Measurements from ENCODE around the gene TOMM70.

TOMM70 gene

GRCh38 chr3:100407977-100408532 is 7.2 kb upstream of the TOMM70 start:
- Histone ChIP-seq H3K36me3 (ENCODE audit: insufficient read depth, low read depth, low read length) (peaks cover 5% of the 10 kb centered on the region; the same call in 1 of the 2 replicates), H3K27me3 (ENCODE audit: insufficient read depth, low read length) (no peaks in the 10 kb centered on the region), H3K9ac (ENCODE audit: low read depth, low read length) (no peak overlapping the region), H3K4me3 (ENCODE audit: low read length) (no peak overlapping the region), H3K27ac (ENCODE audit: low read length) (no peak overlapping the region), H3K9me3 (ENCODE audit: insufficient read depth, low read depth, low read length) (no peaks in the 10 kb centered on the region), H3K4me1 (ENCODE audit: insufficient read depth, low read length) (peaks cover 5% of the 10 kb centered on the region; the same call in 1 of the 2 replicates)

- Histone ChIP-seq H3K9me3 (ENCODE audit: insufficient read depth, low read depth, low read length) (no peaks in the 10 kb centered on the region), H3K4me3 (ENCODE audit: low read length) (no peak overlapping the region), H3K36me3 (ENCODE audit: insufficient read depth, low read depth, low read length) (peaks cover 4% of the 10 kb centered on the region; the same call in 1 of the 2 replicates), H3K9ac (ENCODE audit: low read depth, low read length) (no peak overlapping the region), H3K27ac (ENCODE audit: low read length) (no peak overlapping the region), H3K27me3 (ENCODE audit: insufficient read depth, low read length) (no peaks in the 10 kb centered on the region), H3K4me1 (ENCODE audit: insufficient read depth, low read length) (peaks cover 5% of the 10 kb centered on the region; the same call in 1 of the 2 replicates)
Observed at GRCh38 chr3:100407164-100407563, 6.3 kb upstream of the TOMM70 start.

- Histone ChIP-seq H3K4me1 (ENCODE audit: insufficient read depth, low read length) (peaks cover 5% of the 10 kb centered on the region; the same call in 1 of the 2 replicates), H3K4me3 (ENCODE audit: low read length) (peak overlapping the region; percentile 81), H3K27me3 (ENCODE audit: insufficient read depth, low read length) (no peaks in the 10 kb centered on the region), H3K27ac (ENCODE audit: low read length) (no peak overlapping the region), H3K9me3 (ENCODE audit: insufficient read depth, low read depth, low read length) (no peaks in the 10 kb centered on the region), H3K9ac (ENCODE audit: low read depth, low read length) (0 out of 2 replicates have a peak overlapping the region, but pooled peaks have one; percentile 87), H3K36me3 (ENCODE audit: insufficient read depth, low read depth, low read length) (no peaks in the 10 kb centered on the region)
Observed at GRCh38 chr3:100404250-100404548, 3.3 kb upstream of the TOMM70 start.

- peak overlapping the region; percentile 87; the same call in 1 of the 2 replicates for H3K9ac ChIP-seq (ENCODE audit: low read depth, low read length)
- no peaks in the 10 kb centered on the region for H3K9me3 ChIP-seq (ENCODE audit: insufficient read depth, low read depth, low read length)
- no peaks in the 10 kb centered on the region for H3K36me3 ChIP-seq (ENCODE audit: insufficient read depth, low read depth, low read length)
- peaks cover 5% of the 10 kb centered on the region; the same call in 1 of the 2 replicates for H3K4me1 ChIP-seq (ENCODE audit: insufficient read depth, low read length)
- H3K4me3 ChIP-seq (ENCODE audit: low read length) = peak overlapping the region; percentile 81
- H3K27ac ChIP-seq (ENCODE audit: low read length) = no peak overlapping the region
- no peaks in the 10 kb centered on the region for H3K27me3 ChIP-seq (ENCODE audit: insufficient read depth, low read length)
Observed at GRCh38 chr3:100403362-100404249, 2.7 kb upstream of the TOMM70 start.

GRCh38 chr3:100402891-100403290 is 2.0 kb upstream of the TOMM70 start:
- Histone ChIP-seq H3K27me3 (ENCODE audit: insufficient read depth, low read length) (no peaks in the 10 kb centered on the region), H3K36me3 (ENCODE audit: insufficient read depth, low read depth, low read length) (no peaks in the 10 kb centered on the region), H3K27ac (ENCODE audit: low read length) (no peak overlapping the region), H3K4me1 (ENCODE audit: insufficient read depth, low read length) (peaks cover 5% of the 10 kb centered on the region; the same call in 1 of the 2 replicates), H3K4me3 (ENCODE audit: low read length) (peak overlapping the region; percentile 81), H3K9ac (ENCODE audit: low read depth, low read length) (peak overlapping the region; percentile 87), H3K9me3 (ENCODE audit: insufficient read depth, low read depth, low read length) (no peaks in the 10 kb centered on the region)

- no peaks in the 10 kb centered on the region for H3K27me3 ChIP-seq (ENCODE audit: insufficient read depth, low read length)
- no peak overlapping the region for H3K27ac ChIP-seq (ENCODE audit: low read length)
- peak overlapping the region; percentile 87 for H3K9ac ChIP-seq (ENCODE audit: low read depth, low read length)
- peaks cover 5% of the 10 kb centered on the region; the same call in 1 of the 2 replicates for H3K4me1 ChIP-seq (ENCODE audit: insufficient read depth, low read length)
- H3K4me3 ChIP-seq (ENCODE audit: low read length) = peak overlapping the region; percentile 81
- no peaks in the 10 kb centered on the region for H3K36me3 ChIP-seq (ENCODE audit: insufficient read depth, low read depth, low read length)
- no peaks in the 10 kb centered on the region for H3K9me3 ChIP-seq (ENCODE audit: insufficient read depth, low read depth, low read length)
Observed at GRCh38 chr3:100402256-100402655, 1.4 kb upstream of the TOMM70 start.

GRCh38 chr3:100401674-100402041 is 769 bp upstream of the TOMM70 start:
- no peaks in the 10 kb centered on the region for H3K36me3 ChIP-seq (ENCODE audit: insufficient read depth, low read depth, low read length)
- H3K9me3 ChIP-seq (ENCODE audit: insufficient read depth, low read depth, low read length) = no peaks in the 10 kb centered on the region
- peak overlapping the region; percentile 81 for H3K4me3 ChIP-seq (ENCODE audit: low read length)
- peak overlapping the region; percentile 93 for H3K27ac ChIP-seq (ENCODE audit: low read length)
- peak overlapping the region; percentile 87 for H3K9ac ChIP-seq (ENCODE audit: low read depth, low read length)
- peaks cover 5% of the 10 kb centered on the region; the same call in 1 of the 2 replicates for H3K4me1 ChIP-seq (ENCODE audit: insufficient read depth, low read length)
- H3K27me3 ChIP-seq (ENCODE audit: insufficient read depth, low read length) = no peaks in the 10 kb centered on the region

GRCh38 chr3:100400419-100400779 is 490 bp downstream of the TOMM70 start:
- Histone ChIP-seq H3K9ac (ENCODE audit: low read depth, low read length) (peak overlapping the region; percentile 87; the same call in 1 of the 2 replicates), H3K4me3 (ENCODE audit: low read length) (peak overlapping the region; percentile 81), H3K36me3 (ENCODE audit: insufficient read depth, low read depth, low read length) (no peaks in the 10 kb centered on the region), H3K27me3 (ENCODE audit: insufficient read depth, low read length) (no peaks in the 10 kb centered on the region), H3K4me1 (ENCODE audit: insufficient read depth, low read length) (peaks cover 5% of the 10 kb centered on the region; the same call in 1 of the 2 replicates), H3K27ac (ENCODE audit: low read length) (no peak overlapping the region), H3K9me3 (ENCODE audit: insufficient read depth, low read depth, low read length) (no peaks in the 10 kb centered on the region)

GRCh38 chr3:100399341-100400071 is 1.4 kb downstream of the TOMM70 start:
- Histone ChIP-seq H3K9ac (ENCODE audit: low read depth, low read length) (peak overlapping the region; percentile 87), H3K4me3 (ENCODE audit: low read length) (peak overlapping the region; percentile 81), H3K4me1 (ENCODE audit: insufficient read depth, low read length) (peaks cover 5% of the 10 kb centered on the region; the same call in 1 of the 2 replicates), H3K9me3 (ENCODE audit: insufficient read depth, low read depth, low read length) (no peaks in the 10 kb centered on the region), H3K36me3 (ENCODE audit: insufficient read depth, low read depth, low read length) (no peaks in the 10 kb centered on the region), H3K27me3 (ENCODE audit: insufficient read depth, low read length) (no peaks in the 10 kb centered on the region), H3K27ac (ENCODE audit: low read length) (no peak overlapping the region)

GRCh38 chr3:100396967-100397366 is 3.9 kb downstream of the TOMM70 start:
- Histone ChIP-seq H3K4me3 (ENCODE audit: low read length) (no peak overlapping the region), H3K27me3 (ENCODE audit: insufficient read depth, low read length) (no peaks in the 10 kb centered on the region), H3K36me3 (ENCODE audit: insufficient read depth, low read depth, low read length) (no peaks in the 10 kb centered on the region), H3K4me1 (ENCODE audit: insufficient read depth, low read length) (no peaks in the 10 kb centered on the region), H3K9me3 (ENCODE audit: insufficient read depth, low read depth, low read length) (no peaks in the 10 kb centered on the region), H3K9ac (ENCODE audit: low read depth, low read length) (no peak overlapping the region), H3K27ac (ENCODE audit: low read length) (no peak overlapping the region)

GRCh38 chr3:100395679-100396431 is 5.0 kb downstream of the TOMM70 start:
- H3K4me3 ChIP-seq (ENCODE audit: low read length) = no peak overlapping the region
- no peaks in the 10 kb centered on the region for H3K4me1 ChIP-seq (ENCODE audit: insufficient read depth, low read length)
- no peaks in the 10 kb centered on the region for H3K36me3 ChIP-seq (ENCODE audit: insufficient read depth, low read depth, low read length)
- no peaks in the 10 kb centered on the region for H3K27me3 ChIP-seq (ENCODE audit: insufficient read depth, low read length)
- H3K9ac ChIP-seq (ENCODE audit: low read depth, low read length) = no peak overlapping the region
- no peaks in the 10 kb centered on the region for H3K9me3 ChIP-seq (ENCODE audit: insufficient read depth, low read depth, low read length)
- no peak overlapping the region for H3K27ac ChIP-seq (ENCODE audit: low read length)
